GM12892 (cell line): Measurements from ENCODE around the gene NSDHL.

Experiments
- POLR2A ChIP-seq: IDR thresholded peaks from 2 replicates; pipeline ENCODE4 v1.6.1; 2011; ENCODE audit warnings: low read depth, low read length, control low read depth
- POLR2AphosphoS5 ChIP-seq: IDR thresholded peaks from 2 replicates; pipeline ENCODE4 v1.6.1; 2011; ENCODE audit warnings: low read depth, low read length, control low read depth
- TAF1 ChIP-seq: IDR thresholded peaks from 2 replicates; pipeline ENCODE4 v1.6.1; 2011; ENCODE audit warnings: low read depth, mild to moderate bottlenecking, control low read depth, low read length, borderline replicate concordance

GRCh38 chrX:152853986-152854385, 23.1 kb downstream of the NSDHL start:
- TF ChIP-seq POLR2A (no peak), TAF1 (no peak), POLR2AphosphoS5 (no peak)
